ENCODE measurements around the gene TMEM11. TPM values are rescaled to one million over a fixed set of nuclear protein-coding genes. Genes with fewer than 3 reads are reported as not detected.
"Not testable (repeated sequence)": the region's sequence is repeated elsewhere in the genome, so short reads cannot be mapped to it uniquely, and the experiment has no call there.

The TMEM11 gene
- total RNA-seq, 1 donor from 2014 or later, result 31.9 TPM

- intact Hi-C loops (cut with DNase I), result no loop called here
- no peak for ATAC-seq (ENCODE audit: poor library complexity)
- DNase-seq, result no peak
Observed at GRCh38 chr17:21198411-21198810, 15.6 kb downstream of the TMEM11 start.

- ATAC-seq (ENCODE audit: poor library complexity) (no peak), DNase-seq (no peak)
- intact Hi-C loops (cut with DNase I), result no loop called here
Observed at GRCh38 chr17:21196126-21196525, 17.8 kb downstream of the TMEM11 start.

GRCh38 chr17:21194703-21195102 lies 19.3 kb downstream of the TMEM11 start:
- DNase-seq (peak; percentile 70), ATAC-seq (ENCODE audit: poor library complexity) (peak; percentile 68)
- intact Hi-C loops (cut with DNase I), result no loop called here

GRCh38 chr17:21194226-21194625 lies 19.7 kb downstream of the TMEM11 start:
- ATAC-seq (ENCODE audit: poor library complexity), result peak; percentile 38
- no peak for DNase-seq
- intact Hi-C loops (cut with DNase I), result no loop called here

GRCh38 chr17:21193031-21193430 lies 20.9 kb downstream of the TMEM11 start:
- ATAC-seq (ENCODE audit: poor library complexity), result no peak
- intact Hi-C loops (cut with DNase I), result no loop called here
- no peak for DNase-seq

GRCh38 chr17:21192414-21192813 lies 21.5 kb downstream of the TMEM11 start:
- DNase-seq; intact Hi-C loops (cut with DNase I); ATAC-seq (ENCODE audit: poor library complexity): not testable (repeated sequence)

- intact Hi-C loops (cut with DNase I), result no loop called here
- no peak for ATAC-seq (ENCODE audit: poor library complexity)
- no peak for DNase-seq
Observed at GRCh38 chr17:21191698-21192097, 22.3 kb downstream of the TMEM11 start.

- no peak for ATAC-seq (ENCODE audit: poor library complexity)
- DNase-seq, result no peak
- intact Hi-C loops (cut with DNase I), result no loop called here
Observed at GRCh38 chr17:21190078-21190477, 23.9 kb downstream of the TMEM11 start.

GRCh38 chr17:21189361-21189760 lies 24.6 kb downstream of the TMEM11 start:
- intact Hi-C loops (cut with DNase I), result no loop called here
- DNase-seq, result no peak
- no peak for ATAC-seq (ENCODE audit: poor library complexity)

- intact Hi-C loops (cut with DNase I), result no loop called here
- ATAC-seq (ENCODE audit: poor library complexity), result no peak
Observed at GRCh38 chr17:21186399-21187187, 27.4 kb downstream of the TMEM11 start.

GRCh38 chr17:21185061-21185460 lies 28.9 kb downstream of the TMEM11 start:
- intact Hi-C loops (cut with DNase I), result no loop called here
- no peak for DNase-seq
- ATAC-seq (ENCODE audit: poor library complexity), result no peak

More at GRCh38 chr17:21186399-21187187, 27.4 kb downstream of the TMEM11 start:
- no peak for DNase-seq

GRCh38 chr17:21184570-21184969 lies 29.4 kb downstream of the TMEM11 start:
- intact Hi-C loops (cut with DNase I), result no loop called here
- ATAC-seq (ENCODE audit: poor library complexity) (no peak), DNase-seq (no peak)

- no peak for DNase-seq
- ATAC-seq (ENCODE audit: poor library complexity), result no peak
- intact Hi-C loops (cut with DNase I), result no loop called here
Observed at GRCh38 chr17:21183468-21183867, 30.5 kb downstream of the TMEM11 start.

GRCh38 chr17:21177854-21178600 lies 35.9 kb downstream of the TMEM11 start:
- DNase-seq, result no peak
- ATAC-seq (ENCODE audit: poor library complexity), result no peak
- intact Hi-C loops (cut with DNase I), result no loop called here

GRCh38 chr17:21177401-21177800 lies 36.6 kb downstream of the TMEM11 start:
- intact Hi-C loops (cut with DNase I), result no loop called here
- ATAC-seq (ENCODE audit: poor library complexity) (no peak), DNase-seq (no peak)

GRCh38 chr17:21176773-21177395 lies 37.1 kb downstream of the TMEM11 start:
- intact Hi-C loops (cut with DNase I), result no loop called here
- ATAC-seq (ENCODE audit: poor library complexity) (no peak), DNase-seq (no peak)

- ATAC-seq (ENCODE audit: poor library complexity), result no peak
- DNase-seq, result no peak
- intact Hi-C loops (cut with DNase I), result no loop called here
Observed at GRCh38 chr17:21174713-21175112, 39.2 kb downstream of the TMEM11 start.

- DNase-seq, result no peak
- ATAC-seq (ENCODE audit: poor library complexity), result peak; percentile 64
- intact Hi-C loops (cut with DNase I), result no loop called here
Observed at GRCh38 chr17:21174186-21174585, 39.8 kb downstream of the TMEM11 start.

- ATAC-seq (ENCODE audit: poor library complexity) (peak; percentile 57), DNase-seq (no peak)
- intact Hi-C loops (cut with DNase I), result no loop called here
Observed at GRCh38 chr17:21173543-21173942, 40.4 kb downstream of the TMEM11 start.

- DNase-seq, result no peak
- no peak for ATAC-seq (ENCODE audit: poor library complexity)
- intact Hi-C loops (cut with DNase I), result no loop called here
Observed at GRCh38 chr17:21172846-21173245, 41.1 kb downstream of the TMEM11 start.
